HFFc6 (cell line): ENCODE results near the gene FAM181A. TPM values are rescaled to one million over a fixed set of nuclear protein-coding genes. Genes with fewer than 3 reads are reported as not detected.

Experiments used
- DNase-seq: peaks from one replicate; pipeline ENCODE4 v3.0.0-alpha.2; 2018
- H3K27ac Mint-ChIP-seq: 2 replicates; pipeline ENCODE4 v1.8.0; 2020; ENCODE audit warnings: mild to moderate bottlenecking, mixed read lengths
- H3K27me3 Mint-ChIP-seq: 2 replicates; pipeline ENCODE4 v1.8.0; 2021; ENCODE audit warnings: mild to moderate bottlenecking, moderate library complexity, mixed read lengths; ENCODE audit not compliant: insufficient read depth
- H3K36me3 Mint-ChIP-seq: 2 replicates; pipeline ENCODE4 v1.8.0; 2021; ENCODE audit warnings: low read depth, mixed read lengths
- H3K4me1 Mint-ChIP-seq: 2 replicates; pipeline ENCODE4 v1.8.0; 2020; ENCODE audit warnings: low read depth, mixed read lengths
- H3K4me3 Mint-ChIP-seq: 2 replicates; pipeline ENCODE4 v1.8.0; 2020; ENCODE audit warnings: mild to moderate bottlenecking, moderate library complexity, mixed read lengths
- H3K9me3 Mint-ChIP-seq: 2 replicates; pipeline ENCODE4 v1.8.0; 2020; ENCODE audit warnings: mild to moderate bottlenecking, mixed read lengths
- total RNA-seq, 6 experiments: library from RNA; stranded (reverse); fragmentation: NEBNext Ultra II Directional; extraction: Animal tissue kit (Norgen Biotek cat#: 25700); gene quantifications; 2 replicates in 1 of 6; 3 replicates in 5 of 6; pipeline ENCODE4 v1.2.3, GENCODE V29; 2021
- TF ChIP-seq, protein P1 (sequence below): fragments of 200-600 bp; sonication (generic); IDR thresholded peaks from 2 replicates; pipeline ENCODE4 v1.5.0; 2021; ENCODE audit warnings: antibody characterized with exemption, mild to moderate bottlenecking

Gene FAM181A
- total RNA-seq, 6 experiments from 2014 or later = not detected

DNA sequence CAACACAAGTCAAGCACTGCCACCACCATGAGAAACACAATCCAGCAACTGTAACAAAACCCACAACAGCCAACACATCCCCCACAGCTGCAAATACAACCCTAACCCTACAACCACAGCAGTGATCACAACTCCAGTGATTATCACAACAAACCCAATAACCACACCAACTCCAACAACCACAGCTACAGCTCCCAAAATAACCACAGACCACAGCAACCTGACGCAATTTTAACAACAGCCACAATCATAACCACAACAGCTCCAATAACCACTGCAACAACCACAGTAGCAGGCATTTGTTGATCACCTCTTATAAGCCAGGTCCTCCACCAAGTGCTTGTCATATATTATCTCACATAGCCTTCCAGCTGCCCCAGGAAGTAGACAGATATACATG lies 42.2 kb upstream of the FAM181A start:
- Mint-ChIP-seq H3K36me3 (no peaks in the 10 kb centered on the region), H3K27me3 (0 out of 2 replicates have a peak, but pooled peaks cover 2% of the 10 kb centered on the region), H3K4me3 (no peak overlapping the region), H3K4me1 (no peaks in the 10 kb centered on the region), H3K9me3 (peaks cover 21% of the 10 kb centered on the region), H3K27ac (no peak overlapping the region)
- TF ChIP-seq, protein P1, sequence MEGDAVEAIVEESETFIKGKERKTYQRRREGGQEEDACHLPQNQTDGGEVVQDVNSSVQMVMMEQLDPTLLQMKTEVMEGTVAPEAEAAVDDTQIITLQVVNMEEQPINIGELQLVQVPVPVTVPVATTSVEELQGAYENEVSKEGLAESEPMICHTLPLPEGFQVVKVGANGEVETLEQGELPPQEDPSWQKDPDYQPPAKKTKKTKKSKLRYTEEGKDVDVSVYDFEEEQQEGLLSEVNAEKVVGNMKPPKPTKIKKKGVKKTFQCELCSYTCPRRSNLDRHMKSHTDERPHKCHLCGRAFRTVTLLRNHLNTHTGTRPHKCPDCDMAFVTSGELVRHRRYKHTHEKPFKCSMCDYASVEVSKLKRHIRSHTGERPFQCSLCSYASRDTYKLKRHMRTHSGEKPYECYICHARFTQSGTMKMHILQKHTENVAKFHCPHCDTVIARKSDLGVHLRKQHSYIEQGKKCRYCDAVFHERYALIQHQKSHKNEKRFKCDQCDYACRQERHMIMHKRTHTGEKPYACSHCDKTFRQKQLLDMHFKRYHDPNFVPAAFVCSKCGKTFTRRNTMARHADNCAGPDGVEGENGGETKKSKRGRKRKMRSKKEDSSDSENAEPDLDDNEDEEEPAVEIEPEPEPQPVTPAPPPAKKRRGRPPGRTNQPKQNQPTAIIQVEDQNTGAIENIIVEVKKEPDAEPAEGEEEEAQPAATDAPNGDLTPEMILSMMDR = no peak
- no peak for DNase-seq

DNA sequence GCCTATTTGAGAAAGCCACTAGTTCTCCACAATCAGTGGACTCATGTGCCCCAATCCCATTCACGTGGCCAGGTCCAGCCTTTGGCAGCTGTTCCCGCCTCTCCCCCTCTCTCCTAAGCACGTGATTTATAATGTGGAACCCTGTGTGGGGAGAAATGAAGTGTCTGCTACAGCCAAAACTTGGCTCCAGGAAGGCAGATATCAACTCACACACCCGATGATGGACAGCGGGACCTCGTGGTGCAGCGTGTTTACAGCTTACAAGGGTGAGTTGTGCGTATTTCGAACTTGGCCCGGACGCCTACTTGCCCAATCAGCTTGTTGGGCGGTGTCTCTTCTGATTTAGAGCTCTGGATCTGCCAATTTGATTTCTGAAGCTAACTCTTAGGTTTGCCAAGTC lies 38.1 kb upstream of the FAM181A start:
- Mint-ChIP-seq H3K4me1 (no peaks in the 10 kb centered on the region), H3K27me3 (peaks cover 17% of the 10 kb centered on the region), H3K27ac (no peak overlapping the region), H3K9me3 (peaks cover 6% of the 10 kb centered on the region), H3K4me3 (no peak overlapping the region), H3K36me3 (no peaks in the 10 kb centered on the region)
- TF ChIP-seq, protein P1 = no peak
- DNase-seq = no peak

DNA sequence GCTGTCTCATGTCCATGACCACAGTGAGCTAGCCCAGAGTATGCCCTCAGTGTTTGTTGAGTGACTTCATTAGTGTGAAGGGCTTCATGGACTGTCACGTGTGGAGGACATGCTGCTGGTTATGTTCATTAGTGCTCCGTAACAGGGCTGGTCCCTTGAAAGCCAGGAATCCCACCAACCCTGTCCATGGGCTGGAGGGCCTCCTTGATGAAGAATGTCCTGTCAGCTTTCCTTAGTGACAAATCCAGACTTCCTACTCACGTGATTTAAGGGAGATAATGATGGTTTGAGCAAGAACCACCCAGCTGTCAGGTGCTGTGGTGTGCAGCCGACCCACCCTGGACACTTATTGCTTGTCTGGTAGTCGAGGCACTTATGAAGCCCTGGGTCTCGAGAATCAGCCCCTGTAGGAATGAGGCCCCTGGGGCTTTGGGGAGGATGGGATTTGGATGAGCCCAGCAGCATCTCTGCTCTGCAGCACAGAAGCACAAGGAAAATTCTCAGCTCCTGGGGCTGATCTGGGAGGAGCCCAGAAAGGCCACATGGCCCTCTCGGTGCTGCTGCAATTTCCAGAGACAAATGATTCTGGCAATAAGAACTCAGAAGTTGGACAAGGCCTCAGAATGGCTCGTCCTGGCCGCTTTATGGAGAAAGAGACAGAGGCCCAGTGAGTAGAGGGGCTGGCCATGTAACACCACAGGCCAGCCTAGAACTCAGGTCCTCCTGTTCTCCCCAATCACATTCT lies 37.2 kb upstream of the FAM181A start:
- peaks cover 2% of the 10 kb centered on the region; the same call in 1 of the 2 replicates for H3K9me3 Mint-ChIP-seq
- no peak overlapping the region for H3K4me3 Mint-ChIP-seq
- H3K27me3 Mint-ChIP-seq = peaks cover 15% of the 10 kb centered on the region
- H3K36me3 Mint-ChIP-seq = no peaks in the 10 kb centered on the region
- TF ChIP-seq, protein P1 = no peak
- H3K27ac Mint-ChIP-seq = no peak overlapping the region
- no peaks in the 10 kb centered on the region for H3K4me1 Mint-ChIP-seq
- no peak for DNase-seq

DNA sequence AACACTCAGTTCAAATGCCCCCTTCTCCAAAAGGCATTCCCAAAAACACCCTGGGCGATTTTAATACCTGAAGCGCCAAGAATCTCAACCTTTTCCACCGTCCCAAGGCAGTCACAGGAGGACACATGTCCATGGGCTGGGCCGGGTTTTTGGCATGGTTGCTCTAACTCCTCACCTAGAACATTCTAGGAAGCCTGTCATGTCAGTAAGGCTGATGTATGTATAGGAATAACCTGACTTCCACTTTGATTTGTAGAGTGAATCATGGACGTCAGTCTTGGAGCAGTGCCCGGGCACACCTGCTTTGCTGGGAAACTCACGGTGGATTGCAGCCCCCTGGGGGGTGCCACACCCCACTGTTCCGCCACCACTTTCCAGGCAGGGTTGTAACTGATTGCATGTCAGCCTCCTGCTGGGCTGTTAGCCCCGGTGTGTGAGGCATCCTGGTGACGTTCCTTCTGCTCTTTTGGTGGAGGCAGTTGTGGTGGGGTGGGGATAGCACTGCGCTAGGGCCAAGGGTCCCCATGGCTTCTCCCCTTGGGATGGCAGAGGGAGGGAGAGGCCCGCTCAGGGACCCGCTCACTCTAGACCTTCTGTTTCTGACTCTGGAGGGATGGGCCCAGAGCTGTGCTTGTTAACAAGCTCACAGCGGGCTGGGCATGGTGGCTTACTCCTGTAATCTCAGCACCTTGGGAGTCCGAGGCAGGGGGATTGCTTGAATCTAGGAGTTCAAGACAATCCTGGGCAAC lies 35.2 kb upstream of the FAM181A start:
- no peak overlapping the region for H3K27ac Mint-ChIP-seq
- TF ChIP-seq, protein P1 = no peak

DNA sequence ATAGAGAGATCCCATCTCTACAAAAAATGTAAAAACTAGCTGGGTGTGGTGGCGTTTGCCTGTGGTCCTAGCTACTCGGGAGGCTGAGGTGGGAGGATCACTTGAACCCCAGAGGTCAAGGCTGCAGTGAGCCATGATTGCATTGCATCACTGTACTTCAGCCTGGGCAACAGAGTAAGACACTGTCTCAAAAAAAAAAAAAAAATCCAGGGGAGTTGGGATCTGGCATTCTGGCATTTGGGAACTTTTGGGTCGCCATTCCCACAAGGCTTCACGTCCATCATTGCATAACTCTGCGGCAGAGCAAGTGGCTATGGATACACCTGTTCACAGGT lies 34.7 kb upstream of the FAM181A start:
- DNase-seq = no peak
- TF ChIP-seq, protein P1 = no peak
- Mint-ChIP-seq H3K4me1 (no peaks in the 10 kb centered on the region), H3K27ac (no peak overlapping the region), H3K9me3 (no peaks in the 10 kb centered on the region), H3K36me3 (no peaks in the 10 kb centered on the region), H3K27me3 (peaks cover 15% of the 10 kb centered on the region), H3K4me3 (no peak overlapping the region)

More for the DNA sequence above, 35.2 kb upstream of the FAM181A start:
- H3K4me3 Mint-ChIP-seq = no peak overlapping the region
- H3K4me1 Mint-ChIP-seq = no peaks in the 10 kb centered on the region
- no peaks in the 10 kb centered on the region for H3K9me3 Mint-ChIP-seq
- H3K36me3 Mint-ChIP-seq = no peaks in the 10 kb centered on the region
- H3K27me3 Mint-ChIP-seq = peaks cover 15% of the 10 kb centered on the region
- no peak for DNase-seq
